ENCODE results near the gene GNB4.

Gene GNB4

GRCh38 chr3:179348325-179349013 lies 102.8 kb downstream of the GNB4 start:
- DNase-seq: no peak

GRCh38 chr3:179347345-179348194 lies 103.7 kb downstream of the GNB4 start, which contains the start of gene MFN1:
TSS of gene MFN1 (plus strand) at chr3:179347709. CDS start at chr3:179348852, 1,143 bp downstream.
- peak; percentile 99 for DNase-seq
